Astrocyte (in vitro differentiated cells and primary cell): ENCODE results near the gene ITGB1BP1. TPM values are rescaled to one million over a fixed set of nuclear protein-coding genes. Genes with fewer than 3 reads are reported as not detected.
A peak's percentile ranks its signal among the peaks of the same experiment; 100 is the strongest.

Experiments
- DNase-seq: peaks from one replicate; pipeline ENCODE4 v3.0.0-alpha.2; 2010; ENCODE audit warnings: low read depth
- FAIRE-seq: peaks from 2 replicates; lab custom pipeline; 2011; peaks lifted over from hg19 to GRCh38; lab: Jason Lieb, UNC
- H2AFZ ChIP-seq: 2 replicates; pipeline ENCODE4 v1.6.0; 2012; ENCODE audit warnings: low read depth, low read length, inconsistent platforms
- H3K27ac ChIP-seq: 2 replicates; pipeline ENCODE4 v1.5.1; 2011; ENCODE audit warnings: low read depth, low read length, inconsistent platforms
- H3K27me3 ChIP-seq: 2 replicates; pipeline ENCODE4 v1.6.0; 2011; ENCODE audit warnings: low read length, inconsistent platforms; ENCODE audit not compliant: insufficient read depth
- H3K36me3 ChIP-seq: 2 replicates; pipeline ENCODE4 v1.5.1; 2011; ENCODE audit warnings: low read length, inconsistent platforms; ENCODE audit not compliant: insufficient read depth
- H3K4me1 ChIP-seq: 2 replicates; pipeline ENCODE4 v1.5.1; 2011; ENCODE audit warnings: low read length, inconsistent platforms; ENCODE audit not compliant: insufficient read depth
- H3K4me2 ChIP-seq: 2 replicates; pipeline ENCODE4 v1.6.0; 2012; ENCODE audit warnings: low read length, inconsistent platforms
- H3K4me3 ChIP-seq: 2 replicates; pipeline ENCODE4 v1.5.1; 2011; ENCODE audit warnings: low read depth, mild to moderate bottlenecking, low read length, inconsistent platforms; ENCODE audit not compliant: insufficient read depth
- H3K79me2 ChIP-seq: 2 replicates; pipeline ENCODE4 v1.6.0; 2012; ENCODE audit warnings: mild to moderate bottlenecking, low read length, inconsistent platforms; ENCODE audit not compliant: insufficient read depth
- H3K9ac ChIP-seq: 2 replicates; pipeline ENCODE4 v1.6.0; 2012; ENCODE audit warnings: mild to moderate bottlenecking, low read length, inconsistent platforms
- H3K9me3 ChIP-seq: 2 replicates; pipeline ENCODE4 v1.5.1; 2012; ENCODE audit warnings: low read depth, mild to moderate bottlenecking, low read length, inconsistent platforms; ENCODE audit not compliant: insufficient read depth
- H4K20me1 ChIP-seq: 2 replicates; pipeline ENCODE4 v1.6.0; 2012; ENCODE audit warnings: low read length, inconsistent platforms; ENCODE audit not compliant: insufficient read depth
- H3K27ac Mint-ChIP-seq: one replicate; pipeline ENCODE4 v1.8.0; 2021; ENCODE audit warnings: mild to moderate bottlenecking, mixed read lengths; ENCODE audit not compliant: unreplicated experiment
- H3K27me3 Mint-ChIP-seq: one replicate; pipeline ENCODE4 v1.8.0; 2021; ENCODE audit warnings: low read depth, mixed read lengths; ENCODE audit not compliant: unreplicated experiment
- H3K36me3 Mint-ChIP-seq: one replicate; pipeline ENCODE4 v1.8.0; 2021; ENCODE audit warnings: low read depth, mixed read lengths; ENCODE audit not compliant: unreplicated experiment
- H3K4me1 Mint-ChIP-seq: one replicate; pipeline ENCODE4 v1.8.0; 2021; ENCODE audit warnings: low read depth, mixed read lengths; ENCODE audit not compliant: unreplicated experiment
- H3K4me3 Mint-ChIP-seq: one replicate; pipeline ENCODE4 v1.8.0; 2021; ENCODE audit warnings: mild to moderate bottlenecking, moderate library complexity, mixed read lengths; ENCODE audit not compliant: unreplicated experiment
- H3K9me3 Mint-ChIP-seq: one replicate; pipeline ENCODE4 v1.8.0; 2021; ENCODE audit warnings: mild to moderate bottlenecking, mixed read lengths; ENCODE audit not compliant: unreplicated experiment
- CTCF ChIP-seq: IDR thresholded peaks from 2 replicates; pipeline ENCODE4 v1.5.1; 2011; ENCODE audit warnings: low read depth, mild to moderate bottlenecking, inconsistent platforms, low read length, moderate library complexity; ENCODE audit not compliant: insufficient read depth
- EZH2 ChIP-seq: IDR thresholded peaks from 2 replicates; pipeline ENCODE4 v1.6.1; 2012; ENCODE audit warnings: mild to moderate bottlenecking, low read length, inconsistent platforms; ENCODE audit not compliant: insufficient read depth
- total RNA-seq: library from RNA; stranded (reverse); gene quantifications from 2 replicates; pipeline ENCODE4 v1.2.1, GENCODE V29; 2021

ITGB1BP1 gene
- total RNA-seq, 1 donor from 2014 or later: 126 TPM

- H3K4me3 Mint-ChIP-seq: no peak overlapping the region
- Histone ChIP-seq H3K9ac (no peak overlapping the region), H3K4me2 (no peak overlapping the region), H2AFZ (no peak overlapping the region), H3K9me3 (no peaks in the 10 kb centered on the region), H3K27me3 (no peaks in the 10 kb centered on the region), H3K27ac (no peak overlapping the region), H3K79me2 (no peaks in the 10 kb centered on the region), H4K20me1 (peaks cover 4% of the 10 kb centered on the region), H3K4me1 (peaks cover 16% of the 10 kb centered on the region), H3K4me3 (no peak overlapping the region), H3K36me3 (peaks cover 13% of the 10 kb centered on the region)
- H3K27me3 Mint-ChIP-seq: no peaks in the 10 kb centered on the region
- H3K4me1 Mint-ChIP-seq: peaks cover 21% of the 10 kb centered on the region
- no peak for DNase-seq
- H3K9me3 Mint-ChIP-seq: no peaks in the 10 kb centered on the region
- FAIRE-seq: no peak
- peaks cover 42% of the 10 kb centered on the region for H3K36me3 Mint-ChIP-seq
- H3K27ac Mint-ChIP-seq: no peak overlapping the region
- TF ChIP-seq CTCF (no peak), EZH2 (no peak)
Measured at GRCh38 chr2:9373047-9373446, 50.3 kb downstream of the ITGB1BP1 start.

GRCh38 chr2:9370746-9371145 lies 52.6 kb downstream of the ITGB1BP1 start:
- H3K36me3 ChIP-seq: peaks cover 21% of the 10 kb centered on the region
- peak overlapping the region; percentile 68 for H3K27ac ChIP-seq
- no peak for DNase-seq
- Mint-ChIP-seq H3K4me1 (peaks cover 9% of the 10 kb centered on the region), H3K9me3 (no peaks in the 10 kb centered on the region), H3K36me3 (peaks cover 45% of the 10 kb centered on the region), H3K4me3 (no peak overlapping the region), H3K27ac (no peak overlapping the region), H3K27me3 (no peaks in the 10 kb centered on the region)
- peak overlapping the region; percentile 55 for H3K4me2 ChIP-seq
- no peaks in the 10 kb centered on the region for H3K9me3 ChIP-seq
- TF ChIP-seq CTCF (no peak), EZH2 (no peak)
- no peaks in the 10 kb centered on the region for H3K79me2 ChIP-seq
- H3K27me3 ChIP-seq: no peaks in the 10 kb centered on the region
- H2AFZ ChIP-seq: no peak overlapping the region
- peaks cover 4% of the 10 kb centered on the region for H4K20me1 ChIP-seq
- H3K4me1 ChIP-seq: peaks cover 6% of the 10 kb centered on the region
- peak overlapping the region; percentile 59 for H3K9ac ChIP-seq
- no peak overlapping the region for H3K4me3 ChIP-seq
- FAIRE-seq: no peak

DNA sequence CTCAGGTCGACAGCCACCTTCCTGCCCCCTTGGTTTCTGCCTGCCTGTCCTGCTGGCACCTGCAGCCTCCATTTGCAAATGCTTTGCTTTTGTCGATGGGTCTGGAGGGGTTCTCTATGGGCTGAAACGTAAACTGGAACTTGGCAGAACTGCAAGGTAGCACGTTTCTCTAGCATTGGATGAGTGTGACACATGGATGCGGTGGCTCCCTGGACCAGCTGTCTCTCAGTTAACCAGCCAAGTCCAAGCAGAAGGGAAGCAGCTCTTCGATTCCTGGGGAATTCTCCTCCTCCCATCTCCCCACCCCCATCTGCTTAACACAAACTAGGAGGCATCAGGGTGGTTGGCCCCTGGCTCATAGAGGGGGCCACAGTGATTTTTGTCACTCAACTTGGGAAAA lies 57.3 kb downstream of the ITGB1BP1 start:
- Histone ChIP-seq H3K4me2 (no peak overlapping the region), H3K9me3 (no peaks in the 10 kb centered on the region), H3K4me1 (peaks cover 10% of the 10 kb centered on the region), H3K27ac (no peak overlapping the region), H2AFZ (no peak overlapping the region), H3K79me2 (no peaks in the 10 kb centered on the region), H4K20me1 (peaks cover 13% of the 10 kb centered on the region), H3K36me3 (peaks cover 36% of the 10 kb centered on the region), H3K27me3 (no peaks in the 10 kb centered on the region), H3K4me3 (no peak overlapping the region), H3K9ac (no peak overlapping the region)
- Mint-ChIP-seq H3K36me3 (peaks cover 35% of the 10 kb centered on the region), H3K4me3 (no peak overlapping the region), H3K27ac (peak overlapping the region; percentile 66), H3K9me3 (no peaks in the 10 kb centered on the region), H3K27me3 (no peaks in the 10 kb centered on the region), H3K4me1 (peaks cover 19% of the 10 kb centered on the region)
- FAIRE-seq (no peak), DNase-seq (no peak)
- TF ChIP-seq CTCF (no peak), EZH2 (no peak)
